Mucosa of descending colon (tissue), 3 donors: ENCODE data around the gene MAP3K15. TPM values are rescaled to one million over a fixed set of nuclear protein-coding genes. Genes with fewer than 3 reads are reported as not detected.

Experiments
- ATAC-seq: fragments of 200-7000 bp; cut with Tn5 transposase; one replicate; pipeline ENCODE4 v1.9.1; 2020; ENCODE audit warnings: mild to moderate bottlenecking, moderate library complexity
- DNase-seq, 3 donors: peaks; one replicate each; pipeline ENCODE4 v3.0.0-alpha.2; 2020
- H3K36me3 ChIP-seq: fragments of 200-600 bp; one replicate; pipeline ENCODE4 v1.8.0; 2021; ENCODE audit warnings: low read depth, mild to moderate bottlenecking
- H3K4me1 ChIP-seq: fragments of 200-600 bp; one replicate; pipeline ENCODE4 v1.8.0; 2021; ENCODE audit warnings: low read depth, mild to moderate bottlenecking
- H3K4me3 ChIP-seq: fragments of 200-600 bp; one replicate; pipeline ENCODE4 v1.8.0; 2021; ENCODE audit warnings: mild to moderate bottlenecking
- H3K9me3 ChIP-seq: fragments of 200-600 bp; one replicate; pipeline ENCODE4 v1.8.0; 2021; ENCODE audit warnings: mild to moderate bottlenecking
- CTCF ChIP-seq: fragments of 200-600 bp; IDR thresholded peaks from one replicate; pipeline ENCODE4 v1.8.0; 2022; ENCODE audit warnings: antibody characterized with exemption, mild to moderate bottlenecking
- intact Hi-C, 2 donors: fragments of 100-400 bp; cut with DNase I in 1 of 2; cut with micrococcal nuclease in 1 of 2; formaldehyde crosslinking; loops; one replicate each; pipeline versions ENCODE4 v1.11.0 to v1.11.1; 2022; cut with DNase I, micrococcal nuclease
- long read RNA-seq, 2 donors: library from polyadenylated mRNA; unstranded; transcript quantifications; one replicate each; pipeline ENCODE4 v2.0.0, GENCODE V29; 2019 to 2021
- total RNA-seq, 3 donors: library from RNA; stranded (reverse); fragmentation: NEBNext Ultra II Directional in 2 of 3; extraction: Animal tissue kit (Norgen Biotek cat#: 25700) in 2 of 3; gene quantifications; one replicate each; pipeline versions ENCODE4 v1.2.1 to v1.2.4, GENCODE V29; 2021 to 2023
- donor health status: DM: no; HTN: no; CAD: no; lungs with moderate emphysema.
- donor health status: DM: no; HTN: no; CAD: no.
- donor health status: DM: no; HTN: yes; CAD: no.

MAP3K15 gene, protein sequence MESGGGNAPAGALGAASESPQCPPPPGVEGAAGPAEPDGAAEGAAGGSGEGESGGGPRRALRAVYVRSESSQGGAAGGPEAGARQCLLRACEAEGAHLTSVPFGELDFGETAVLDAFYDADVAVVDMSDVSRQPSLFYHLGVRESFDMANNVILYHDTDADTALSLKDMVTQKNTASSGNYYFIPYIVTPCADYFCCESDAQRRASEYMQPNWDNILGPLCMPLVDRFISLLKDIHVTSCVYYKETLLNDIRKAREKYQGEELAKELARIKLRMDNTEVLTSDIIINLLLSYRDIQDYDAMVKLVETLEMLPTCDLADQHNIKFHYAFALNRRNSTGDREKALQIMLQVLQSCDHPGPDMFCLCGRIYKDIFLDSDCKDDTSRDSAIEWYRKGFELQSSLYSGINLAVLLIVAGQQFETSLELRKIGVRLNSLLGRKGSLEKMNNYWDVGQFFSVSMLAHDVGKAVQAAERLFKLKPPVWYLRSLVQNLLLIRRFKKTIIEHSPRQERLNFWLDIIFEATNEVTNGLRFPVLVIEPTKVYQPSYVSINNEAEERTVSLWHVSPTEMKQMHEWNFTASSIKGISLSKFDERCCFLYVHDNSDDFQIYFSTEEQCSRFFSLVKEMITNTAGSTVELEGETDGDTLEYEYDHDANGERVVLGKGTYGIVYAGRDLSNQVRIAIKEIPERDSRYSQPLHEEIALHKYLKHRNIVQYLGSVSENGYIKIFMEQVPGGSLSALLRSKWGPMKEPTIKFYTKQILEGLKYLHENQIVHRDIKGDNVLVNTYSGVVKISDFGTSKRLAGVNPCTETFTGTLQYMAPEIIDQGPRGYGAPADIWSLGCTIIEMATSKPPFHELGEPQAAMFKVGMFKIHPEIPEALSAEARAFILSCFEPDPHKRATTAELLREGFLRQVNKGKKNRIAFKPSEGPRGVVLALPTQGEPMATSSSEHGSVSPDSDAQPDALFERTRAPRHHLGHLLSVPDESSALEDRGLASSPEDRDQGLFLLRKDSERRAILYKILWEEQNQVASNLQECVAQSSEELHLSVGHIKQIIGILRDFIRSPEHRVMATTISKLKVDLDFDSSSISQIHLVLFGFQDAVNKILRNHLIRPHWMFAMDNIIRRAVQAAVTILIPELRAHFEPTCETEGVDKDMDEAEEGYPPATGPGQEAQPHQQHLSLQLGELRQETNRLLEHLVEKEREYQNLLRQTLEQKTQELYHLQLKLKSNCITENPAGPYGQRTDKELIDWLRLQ (N-terminal part only)
- under 1 TPM in 2 of 3 donors, not detected in 1; 0.16 to 0.23 TPM for total RNA-seq
- long read RNA-seq, donor 1, result 0 reads
- long read RNA-seq, donor 2, result 0 reads

- no peak within 1 kb of the TSS for H3K4me3 ChIP-seq
- TF ChIP-seq CTCF, result no peak
- intact Hi-C loops, result no loop called here
- H3K36me3 ChIP-seq, result no peaks in the 10 kb centered on the region
- no peaks in the 10 kb centered on the region for H3K9me3 ChIP-seq
- peak in 2 of 3 donors; percentile 15 to 45 for DNase-seq
- H3K4me1 ChIP-seq, result no peaks in the 10 kb centered on the region
- ATAC-seq, result peak; percentile 57
Measured at GRCh38 chrX:19514791-19515614, at the start of gene MAP3K15. MAP3K15 (minus strand) TSS chrX:19515508; CDS start chrX:19515261, 247 bp downstream.

GRCh38 chrX:19564606-19565005 is 49.3 kb upstream of the MAP3K15 start:
- no peaks in the 10 kb centered on the region for H3K9me3 ChIP-seq
- ATAC-seq, result no peak
- peaks cover 4% of the 10 kb centered on the region for H3K4me1 ChIP-seq
- H3K36me3 ChIP-seq, result no peaks in the 10 kb centered on the region
- no peak for TF ChIP-seq CTCF
- no peak overlapping the region for H3K4me3 ChIP-seq
- DNase-seq, result no peak
- intact Hi-C loops, result no loop called here

DNA sequence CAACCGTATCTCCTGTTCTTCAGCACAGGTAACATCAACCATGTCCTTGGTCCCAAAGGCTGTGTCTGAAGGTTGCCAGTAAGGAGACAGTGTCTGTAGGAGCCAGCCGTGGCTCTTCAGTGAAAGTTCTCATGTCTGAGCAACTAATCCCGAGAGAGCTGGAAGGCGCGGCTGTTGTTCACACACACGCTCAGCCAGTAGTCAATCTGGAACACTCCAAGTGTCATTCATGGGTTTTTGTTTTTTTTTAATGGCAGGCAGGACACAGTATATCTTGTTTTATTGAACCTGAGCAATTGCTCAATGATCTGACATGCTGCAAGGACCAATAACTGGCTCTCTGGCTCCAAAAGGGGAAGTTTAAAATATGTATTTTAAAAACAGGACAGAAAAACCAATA is 48.4 kb upstream of the MAP3K15 start:
- Histone ChIP-seq H3K4me1 (peaks cover 4% of the 10 kb centered on the region), H3K4me3 (no peak overlapping the region), H3K9me3 (no peaks in the 10 kb centered on the region), H3K36me3 (no peaks in the 10 kb centered on the region)
- ATAC-seq, result peak; percentile 57
- no peak for TF ChIP-seq CTCF
- intact Hi-C loops, result no loop called here
- peak in 1 of 3 donors; percentile 4 for DNase-seq

GRCh38 chrX:19563327-19563726 is 48.0 kb upstream of the MAP3K15 start:
- no peaks in the 10 kb centered on the region for H3K36me3 ChIP-seq
- ATAC-seq (no peak), DNase-seq (no peak)
- no peaks in the 10 kb centered on the region for H3K9me3 ChIP-seq
- intact Hi-C loops, result no loop called here
- no peak for TF ChIP-seq CTCF
- no peak overlapping the region for H3K4me3 ChIP-seq
- peaks cover 4% of the 10 kb centered on the region for H3K4me1 ChIP-seq
